H9 (cell line): ENCODE data around the gene MSL3. TPM values are rescaled to one million over a fixed set of nuclear protein-coding genes. Genes with fewer than 3 reads are reported as not detected.

Source experiments
- DNase-seq: peaks from one replicate; pipeline ENCODE4 v3.0.0-alpha.2; 2017
- H2AFZ ChIP-seq: one replicate; pipeline ENCODE4 v1.6.1; 2013; ENCODE audit warnings: mild to moderate bottlenecking, low read length, control low read depth, moderate library complexity
- H2AK5ac ChIP-seq: 2 replicates; pipeline ENCODE4 v1.6.1; 2013; ENCODE audit warnings: low read length, control low read depth, mixed read lengths; ENCODE audit not compliant: insufficient read length
- H2BK120ac ChIP-seq: one replicate; pipeline ENCODE4 v1.6.1; 2013; ENCODE audit warnings: low read depth, mild to moderate bottlenecking, low read length, control low read depth, inconsistent platforms; ENCODE audit not compliant: poor library complexity, severe bottlenecking
- H2BK12ac ChIP-seq: 2 replicates; pipeline ENCODE4 v1.6.1; 2013; ENCODE audit warnings: low read length, control low read depth, mixed read lengths, low read depth; ENCODE audit not compliant: insufficient read length
- H2BK15ac ChIP-seq: 2 replicates; pipeline ENCODE4 v1.6.1; 2013; ENCODE audit warnings: low read depth, low read length, control low read depth
- H2BK20ac ChIP-seq: one replicate; pipeline ENCODE4 v1.6.1; 2013; ENCODE audit warnings: low read depth, mild to moderate bottlenecking, low read length, control low read depth, inconsistent platforms; ENCODE audit not compliant: poor library complexity, severe bottlenecking
- H2BK5ac ChIP-seq: 2 replicates; pipeline ENCODE4 v1.6.1; 2013; ENCODE audit warnings: low read length, control low read depth, mixed read lengths; ENCODE audit not compliant: insufficient read length
- H3K14ac ChIP-seq: 2 replicates; pipeline ENCODE4 v1.6.1; 2013; ENCODE audit warnings: low read length, control low read depth; ENCODE audit not compliant: insufficient read depth
- H3K18ac ChIP-seq: 2 replicates; pipeline ENCODE4 v1.6.1; 2013; ENCODE audit warnings: low read depth, mild to moderate bottlenecking, mixed read lengths, low read length, control low read depth; ENCODE audit not compliant: insufficient read length
- H3K23ac ChIP-seq: 2 replicates; pipeline ENCODE4 v1.6.1; 2013; ENCODE audit warnings: low read length, control low read depth, mixed read lengths, low read depth; ENCODE audit not compliant: insufficient read length
- H3K23me2 ChIP-seq: 2 replicates; pipeline ENCODE4 v1.6.1; 2013; ENCODE audit warnings: low read depth, mild to moderate bottlenecking, mixed read lengths, low read length, control low read depth; ENCODE audit not compliant: insufficient read length, poor library complexity, severe bottlenecking
- H3K27ac ChIP-seq: 2 replicates; pipeline ENCODE4 v1.5.1; 2013; ENCODE audit warnings: low read length, control low read depth, mixed read lengths, low read depth; ENCODE audit not compliant: insufficient read length
- H3K27me3 ChIP-seq: 2 replicates; pipeline ENCODE4 v1.6.1; 2013; ENCODE audit warnings: low read length, control low read depth, inconsistent platforms; ENCODE audit not compliant: insufficient read depth
- H3K4ac ChIP-seq: 2 replicates; pipeline ENCODE4 v1.6.1; 2013; ENCODE audit warnings: low read depth, mild to moderate bottlenecking, control low read depth, inconsistent platforms, low read length, moderate library complexity
- H3K4me1 ChIP-seq: 2 replicates; pipeline ENCODE4 v1.6.1; 2013; ENCODE audit warnings: low read length, control low read depth, inconsistent platforms; ENCODE audit not compliant: insufficient read depth
- H3K4me2 ChIP-seq: 2 replicates; pipeline ENCODE4 v1.6.1; 2013; ENCODE audit warnings: low read length, control low read depth, mixed read lengths; ENCODE audit not compliant: insufficient read length, insufficient read depth
- H3K56ac ChIP-seq: 2 replicates; pipeline ENCODE4 v1.6.1; 2013; ENCODE audit warnings: low read depth, mild to moderate bottlenecking, mixed read lengths, low read length, control low read depth; ENCODE audit not compliant: insufficient read length
- H3K79me1 ChIP-seq: 2 replicates; pipeline ENCODE4 v1.6.1; 2013; ENCODE audit warnings: low read depth, mild to moderate bottlenecking, moderate library complexity, low read length, control low read depth, inconsistent platforms; ENCODE audit not compliant: insufficient read depth, poor library complexity, severe bottlenecking
- H3K79me2 ChIP-seq: 2 replicates; pipeline ENCODE4 v1.6.1; 2013; ENCODE audit warnings: low read length, control low read depth, inconsistent platforms; ENCODE audit not compliant: insufficient read depth
- H3K9ac ChIP-seq: 2 replicates; pipeline ENCODE4 v1.6.1; 2013; ENCODE audit warnings: low read length, control low read depth, mixed read lengths; ENCODE audit not compliant: insufficient read length; ENCODE audit errors: extremely low read depth
- H3K9me3 ChIP-seq: one replicate; pipeline ENCODE4 v1.6.1; 2013; ENCODE audit warnings: low read depth, low read length, inconsistent platforms; ENCODE audit not compliant: control insufficient read depth
- H3T11ph ChIP-seq: one replicate; pipeline ENCODE4 v1.6.1; 2013; ENCODE audit warnings: mild to moderate bottlenecking, low read length, control low read depth, inconsistent platforms
- H4K20me1 ChIP-seq: one replicate; pipeline ENCODE4 v1.6.1; 2013; ENCODE audit not compliant: control insufficient read depth, insufficient read length, insufficient read depth
- H4K5ac ChIP-seq: 2 replicates; pipeline ENCODE4 v1.6.1; 2013; ENCODE audit warnings: low read depth, mild to moderate bottlenecking, mixed read lengths, low read length, control low read depth; ENCODE audit not compliant: insufficient read length
- H4K8ac ChIP-seq: replicated peaks from 2 replicates; pipeline ENCODE4 v1.6.1; 2013; ENCODE audit warnings: low read length, control low read depth, mixed read lengths, low read depth; ENCODE audit not compliant: insufficient read length
- H4K91ac ChIP-seq: 2 replicates; pipeline ENCODE4 v1.6.1; 2013; ENCODE audit warnings: low read depth, mild to moderate bottlenecking, moderate library complexity, mixed read lengths, low read length, control low read depth; ENCODE audit not compliant: insufficient read length
- H3K27ac Mint-ChIP-seq, 3 experiments: 2 replicates in 2 of 3; 3 replicates in 1 of 3; pipeline ENCODE4 v1.8.0; 2020 to 2021; ENCODE audit warnings: mixed read lengths in 3 of 3, mild to moderate bottlenecking in 1 of 3, moderate library complexity in 1 of 3
- H3K27me3 Mint-ChIP-seq: 2 replicates; pipeline ENCODE4 v1.8.0; 2021; ENCODE audit warnings: low read depth, mild to moderate bottlenecking, moderate library complexity, mixed read lengths
- H3K36me3 Mint-ChIP-seq, 3 experiments: 2 replicates in 2 of 3; 3 replicates in 1 of 3; pipeline ENCODE4 v1.8.0; 2020 to 2021; ENCODE audit warnings: low read depth in 3 of 3, mixed read lengths in 3 of 3; ENCODE audit not compliant: insufficient read depth in 1 of 3
- H3K4me1 Mint-ChIP-seq, 2 experiments: 2 replicates each; pipeline ENCODE4 v1.8.0; 2020; ENCODE audit warnings: mixed read lengths in 2 of 2
- H3K4me3 Mint-ChIP-seq, 2 experiments: 2 replicates in 1 of 2; 3 replicates in 1 of 2; pipeline ENCODE4 v1.8.0; 2020 to 2021; ENCODE audit warnings: mild to moderate bottlenecking in 2 of 2, mixed read lengths in 2 of 2, moderate library complexity in 1 of 2
- H3K9me3 Mint-ChIP-seq, 2 experiments: 2 replicates in 1 of 2; 3 replicates in 1 of 2; pipeline ENCODE4 v1.8.0; 2020; ENCODE audit warnings: mild to moderate bottlenecking in 2 of 2, mixed read lengths in 2 of 2, moderate library complexity in 1 of 2
- WGBS: extraction: QIAGEN DNeasy Blood & Tissue Kit; methylation state at CpG from one replicate; pipeline ENCODE4 v1.1.7; 2013; ENCODE audit warnings: missing lambda C conversion rate, low lambda C conversion rate, mixed read lengths; ENCODE audit not compliant: insufficient read length; ENCODE audit errors: extremely low coverage; 5-methylcytosine and 5-hydroxymethylcytosine counted together
- total RNA-seq: library from RNA; stranded (reverse); gene quantifications from 2 replicates; pipeline ENCODE4 v1.2.1, GENCODE V29; 2021
- TF ChIP-seq, protein P1 (sequence below): fragments of 200-600 bp; sonication (generic); conservative IDR thresholded peaks from 3 replicates; pipeline ENCODE4 v1.8.0; 2021; ENCODE audit warnings: antibody characterized with exemption, mild to moderate bottlenecking

MSL3 gene
- total RNA-seq, 1 experiment from 2014 or later = 13.0 TPM

DNA sequence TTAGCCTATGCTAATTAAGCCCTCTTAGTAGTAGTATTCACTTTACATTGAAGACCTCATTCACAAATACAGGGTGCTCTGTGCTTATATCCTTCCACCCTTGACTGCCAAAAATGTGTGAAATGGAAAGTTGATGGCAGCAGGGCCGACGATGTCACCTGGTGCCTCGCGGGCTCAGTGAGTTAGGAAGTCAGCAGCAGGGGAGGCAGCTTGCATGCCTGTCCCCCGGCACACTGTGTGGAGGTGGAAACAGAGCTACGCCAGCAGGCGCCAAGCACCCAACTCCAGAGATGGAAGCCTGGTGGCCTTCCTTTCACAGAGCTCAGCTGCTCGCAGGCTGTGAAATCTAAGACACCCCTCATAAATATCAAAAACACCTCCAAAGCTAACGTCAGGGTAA is 8.4 kb downstream of the MSL3 start:
- Histone ChIP-seq H3K18ac (no peak overlapping the region), H3T11ph (no peak overlapping the region), H4K20me1 (no peaks in the 10 kb centered on the region), H2AFZ (no peak overlapping the region), H2AK5ac (no peak overlapping the region), H2BK120ac (no peak overlapping the region), H3K27me3 (no peaks in the 10 kb centered on the region), H3K14ac (no peak overlapping the region), H3K9me3 (peaks cover 3% of the 10 kb centered on the region), H3K27ac (no peak overlapping the region), H3K4ac (no peak overlapping the region), H3K79me2 (no peaks in the 10 kb centered on the region), H3K23ac (no peak overlapping the region), H2BK15ac (no peak overlapping the region), H2BK5ac (no peak overlapping the region), H3K23me2 (no peaks in the 10 kb centered on the region), H3K56ac (no peak overlapping the region), H4K5ac (no peak overlapping the region), H4K91ac (no peak overlapping the region), H3K9ac (no peak overlapping the region), H2BK12ac (no peak overlapping the region), H3K79me1 (no peaks in the 10 kb centered on the region), H2BK20ac (no peak overlapping the region), H3K4me1 (no peaks in the 10 kb centered on the region), H4K8ac (no peak overlapping the region), H3K4me2 (no peak overlapping the region)
- H3K9me3 Mint-ChIP-seq = peaks cover 57 to 68% of the 10 kb centered on the region in 2 experiments
- no peak for DNase-seq
- H3K36me3 Mint-ChIP-seq = peaks cover 8 to 51% (median 42%) of the 10 kb centered on the region in 3 experiments
- H3K27ac Mint-ChIP-seq = no peak overlapping the region
- no peaks in the 10 kb centered on the region for H3K27me3 Mint-ChIP-seq
- H3K4me1 Mint-ChIP-seq = 0 out of 4 replicates have a peak, but pooled peaks cover 0 to 2% of the 10 kb centered on the region in 2 experiments
- no peak overlapping the region for H3K4me3 Mint-ChIP-seq
- WGBS = no CpG with 5 or more reads among the region's 9 CpGs
- TF ChIP-seq, protein P1, sequence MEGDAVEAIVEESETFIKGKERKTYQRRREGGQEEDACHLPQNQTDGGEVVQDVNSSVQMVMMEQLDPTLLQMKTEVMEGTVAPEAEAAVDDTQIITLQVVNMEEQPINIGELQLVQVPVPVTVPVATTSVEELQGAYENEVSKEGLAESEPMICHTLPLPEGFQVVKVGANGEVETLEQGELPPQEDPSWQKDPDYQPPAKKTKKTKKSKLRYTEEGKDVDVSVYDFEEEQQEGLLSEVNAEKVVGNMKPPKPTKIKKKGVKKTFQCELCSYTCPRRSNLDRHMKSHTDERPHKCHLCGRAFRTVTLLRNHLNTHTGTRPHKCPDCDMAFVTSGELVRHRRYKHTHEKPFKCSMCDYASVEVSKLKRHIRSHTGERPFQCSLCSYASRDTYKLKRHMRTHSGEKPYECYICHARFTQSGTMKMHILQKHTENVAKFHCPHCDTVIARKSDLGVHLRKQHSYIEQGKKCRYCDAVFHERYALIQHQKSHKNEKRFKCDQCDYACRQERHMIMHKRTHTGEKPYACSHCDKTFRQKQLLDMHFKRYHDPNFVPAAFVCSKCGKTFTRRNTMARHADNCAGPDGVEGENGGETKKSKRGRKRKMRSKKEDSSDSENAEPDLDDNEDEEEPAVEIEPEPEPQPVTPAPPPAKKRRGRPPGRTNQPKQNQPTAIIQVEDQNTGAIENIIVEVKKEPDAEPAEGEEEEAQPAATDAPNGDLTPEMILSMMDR = no peak
